Activated naive CD8-positive, alpha-beta T cell treated with anti-CD3 and anti-CD28 coated beads, Interleukin-2, amount 50 U/mL, for 24 hours (primary cell): Measurements from ENCODE around the gene CLTA.
A peak's percentile ranks its signal among the peaks of the same experiment; 100 is the strongest.
"Not testable (repeated sequence)": the region's sequence is repeated elsewhere in the genome, so short reads cannot be mapped to it uniquely, and the experiment has no call there.

Source experiments
- ATAC-seq: fragments of 150-1000 bp; cut with Tn5 transposase; one replicate; pipeline ENCODE4 v1.10.0; 2021
- DNase-seq: peaks from one replicate; pipeline ENCODE4 v3.0.0; 2021
- H3K27ac Mint-ChIP-seq: one replicate; pipeline ENCODE4 v1.8.0; 2021; ENCODE audit warnings: mild to moderate bottlenecking, mixed read lengths
- H3K27me3 Mint-ChIP-seq: one replicate; pipeline ENCODE4 v1.8.0; 2021; ENCODE audit warnings: mixed read lengths
- H3K36me3 Mint-ChIP-seq: one replicate; pipeline ENCODE4 v1.8.0; 2021; ENCODE audit warnings: low read depth, mixed read lengths
- H3K4me1 Mint-ChIP-seq: one replicate; pipeline ENCODE4 v1.8.0; 2021; ENCODE audit warnings: mixed read lengths
- H3K4me3 Mint-ChIP-seq: one replicate; pipeline ENCODE4 v1.8.0; 2021; ENCODE audit warnings: mild to moderate bottlenecking, moderate library complexity, mixed read lengths
- H3K9me3 Mint-ChIP-seq: one replicate; pipeline ENCODE4 v1.8.0; 2021; ENCODE audit warnings: mixed read lengths

CLTA gene

GRCh38 chr9:36217256-36217968 is 26.7 kb downstream of the CLTA start:
- H3K36me3 Mint-ChIP-seq, result peaks cover 45% of the 10 kb centered on the region
- no peak overlapping the region for H3K4me3 Mint-ChIP-seq
- ATAC-seq (no peak), DNase-seq (no peak)
- H3K27ac Mint-ChIP-seq, result peak overlapping the region; percentile 14
- no peaks in the 10 kb centered on the region for H3K9me3 Mint-ChIP-seq
- no peaks in the 10 kb centered on the region for H3K27me3 Mint-ChIP-seq
- H3K4me1 Mint-ChIP-seq, result peaks cover 37% of the 10 kb centered on the region

DNA sequence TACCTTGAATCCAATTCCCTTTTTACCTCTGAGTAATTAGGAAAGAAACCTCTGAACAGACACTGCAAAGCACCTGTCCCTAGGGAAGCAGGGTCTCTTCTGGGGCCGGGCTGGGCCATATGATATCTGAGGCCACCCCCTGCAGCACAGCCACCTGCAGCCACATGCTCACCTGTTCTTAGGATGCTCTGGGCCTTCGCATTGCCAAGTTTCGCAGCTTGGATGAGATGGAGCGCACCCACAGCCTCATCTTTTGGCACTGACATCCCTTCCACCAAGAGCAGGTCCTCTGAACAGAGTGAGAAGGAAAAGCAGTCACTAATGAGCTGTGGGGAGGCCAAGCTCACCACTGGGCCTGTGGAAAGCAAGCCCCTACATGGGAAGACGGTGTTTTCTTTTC is 27.3 kb downstream of the CLTA start:
- peak overlapping the region; percentile 79 for H3K27ac Mint-ChIP-seq
- no peaks in the 10 kb centered on the region for H3K27me3 Mint-ChIP-seq
- H3K4me1 Mint-ChIP-seq, result peaks cover 35% of the 10 kb centered on the region
- DNase-seq, result no peak
- no peak overlapping the region for H3K4me3 Mint-ChIP-seq
- H3K9me3 Mint-ChIP-seq, result no peaks in the 10 kb centered on the region
- peaks cover 49% of the 10 kb centered on the region for H3K36me3 Mint-ChIP-seq
- ATAC-seq, result no peak

DNA sequence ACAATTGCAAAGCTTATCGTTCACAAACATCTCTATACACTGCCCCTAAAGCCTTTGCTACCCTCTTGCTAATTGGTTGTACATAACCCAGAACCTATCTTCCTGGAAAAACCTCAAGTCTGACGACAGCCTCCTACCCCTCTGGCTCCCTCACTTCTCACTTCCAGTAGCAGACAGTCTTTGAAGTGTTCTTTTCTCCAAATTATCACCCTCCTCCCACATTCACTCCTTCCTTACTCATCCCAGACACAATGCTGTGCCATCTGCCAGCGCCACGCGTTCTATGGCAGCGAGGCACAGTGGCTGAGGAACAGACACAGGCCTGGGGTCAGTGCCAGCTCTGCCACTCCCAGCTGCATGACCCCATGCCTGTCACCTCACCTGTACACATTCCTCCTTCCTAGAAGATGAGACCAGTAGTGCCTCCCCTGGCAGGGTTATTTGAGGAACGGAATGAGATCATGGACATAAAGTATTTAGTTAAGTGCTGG is 27.7 kb downstream of the CLTA start:
- H3K4me1 Mint-ChIP-seq, result peaks cover 31% of the 10 kb centered on the region
- no peaks in the 10 kb centered on the region for H3K27me3 Mint-ChIP-seq
- DNase-seq, result peak; percentile 6
- H3K27ac Mint-ChIP-seq, result peak overlapping the region; percentile 79
- peaks cover 49% of the 10 kb centered on the region for H3K36me3 Mint-ChIP-seq
- no peak overlapping the region for H3K4me3 Mint-ChIP-seq
- ATAC-seq, result peak; percentile 84
- H3K9me3 Mint-ChIP-seq, result no peaks in the 10 kb centered on the region

DNA sequence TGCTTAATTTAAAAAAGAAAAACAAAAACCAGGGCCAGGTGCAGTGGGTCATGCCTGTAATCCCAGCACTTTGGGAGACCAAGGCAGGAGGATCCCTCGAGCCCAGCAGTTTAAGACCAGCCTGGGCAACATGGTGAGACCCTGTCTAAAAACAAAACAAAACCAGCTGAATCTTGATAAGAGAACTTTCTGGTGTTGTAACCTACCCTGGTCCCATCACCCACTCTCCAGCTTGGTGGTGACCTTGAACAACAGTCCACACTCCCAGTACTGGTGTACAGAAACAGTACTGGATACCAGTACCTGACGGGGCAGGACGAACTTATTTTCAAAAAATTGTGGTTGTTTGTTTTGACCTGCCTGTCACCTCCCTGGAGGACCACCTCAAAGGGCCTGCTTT is 30.9 kb downstream of the CLTA start:
- peaks cover 22% of the 10 kb centered on the region for H3K4me1 Mint-ChIP-seq
- DNase-seq (no peak), ATAC-seq (no peak)
- H3K4me3 Mint-ChIP-seq, result no peak overlapping the region
- no peaks in the 10 kb centered on the region for H3K9me3 Mint-ChIP-seq
- H3K27me3 Mint-ChIP-seq, result no peaks in the 10 kb centered on the region
- H3K27ac Mint-ChIP-seq, result no peak overlapping the region
- peaks cover 53% of the 10 kb centered on the region for H3K36me3 Mint-ChIP-seq

DNA sequence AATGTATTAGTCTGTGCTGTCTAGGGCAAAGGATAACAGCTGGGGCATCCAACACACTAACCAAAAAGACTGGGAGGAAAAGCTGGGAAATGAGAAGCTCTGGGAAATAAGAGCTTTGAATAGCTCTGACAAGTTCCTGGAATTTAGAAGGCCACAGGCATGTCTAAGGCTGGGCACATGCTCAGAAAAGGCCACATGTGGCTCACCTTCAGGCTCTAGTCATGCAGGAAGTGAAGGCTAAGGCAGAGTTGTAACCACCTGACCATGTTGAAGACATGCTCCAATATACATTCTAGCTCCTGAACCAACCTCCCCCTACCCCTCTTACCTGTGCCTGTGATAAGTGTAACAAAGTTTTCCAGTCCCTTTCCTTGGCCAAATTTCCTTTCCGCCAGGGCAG is 31.7 kb downstream of the CLTA start:
- Mint-ChIP-seq H3K4me1 (peaks cover 18% of the 10 kb centered on the region), H3K27ac (no peak overlapping the region), H3K27me3 (no peaks in the 10 kb centered on the region), H3K36me3 (peaks cover 58% of the 10 kb centered on the region), H3K9me3 (no peaks in the 10 kb centered on the region), H3K4me3 (no peak overlapping the region)
- DNase-seq, result no peak
- ATAC-seq, result no peak

DNA sequence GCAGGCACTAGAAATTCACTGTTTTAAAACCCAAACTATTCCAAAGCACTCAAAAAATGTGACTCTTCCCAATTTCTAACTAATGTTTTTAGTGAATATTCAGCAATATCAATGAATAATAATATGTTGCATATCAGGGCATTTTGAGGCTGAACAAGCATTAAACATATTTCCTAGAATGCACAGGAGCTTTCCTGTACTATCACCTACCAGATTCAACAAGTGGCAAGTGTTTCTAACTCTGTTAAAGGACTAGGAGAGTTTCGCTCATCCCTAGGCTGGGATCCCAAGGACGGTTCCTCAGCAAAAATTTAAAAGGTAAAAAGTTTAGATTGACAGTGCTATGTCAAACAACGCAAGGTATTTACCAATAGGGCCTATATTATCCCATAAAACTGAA is 46.5 kb downstream of the CLTA start:
- Mint-ChIP-seq H3K27me3 (no peaks in the 10 kb centered on the region), H3K27ac (no peak overlapping the region), H3K4me1 (no peaks in the 10 kb centered on the region), H3K9me3 (no peaks in the 10 kb centered on the region), H3K4me3 (no peak overlapping the region), H3K36me3 (peaks cover 25% of the 10 kb centered on the region)
- DNase-seq (no peak), ATAC-seq (no peak)

DNA sequence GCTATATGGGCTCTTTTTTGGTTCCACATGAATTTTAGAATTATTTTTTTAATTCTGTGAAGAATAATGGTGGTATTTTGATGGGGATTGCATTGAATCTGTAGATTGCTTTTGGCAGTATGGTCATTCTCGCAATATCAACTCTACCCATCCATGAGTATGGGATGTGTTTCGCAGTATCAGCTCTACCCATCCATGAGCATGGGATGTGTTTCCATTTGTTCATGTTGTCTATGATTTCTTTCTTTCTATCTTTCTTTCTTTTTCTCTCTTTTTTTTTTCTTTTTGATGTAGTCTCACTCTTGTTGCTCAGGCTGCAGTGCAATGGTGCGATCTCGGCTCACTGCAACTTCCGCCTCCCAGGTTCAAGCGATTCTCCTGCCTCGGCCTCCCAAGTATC is 48.5 kb downstream of the CLTA start:
- not testable (repeated sequence) for H3K4me1 Mint-ChIP-seq, H3K4me3 Mint-ChIP-seq, DNase-seq, H3K27ac Mint-ChIP-seq, H3K27me3 Mint-ChIP-seq, ATAC-seq, H3K9me3 Mint-ChIP-seq
- H3K36me3 Mint-ChIP-seq, result peaks cover 15% of the 10 kb centered on the region

GRCh38 chr9:36239675-36240074 is 49.0 kb downstream of the CLTA start:
- not testable (repeated sequence) for H3K4me3 Mint-ChIP-seq, H3K27me3 Mint-ChIP-seq, H3K27ac Mint-ChIP-seq, ATAC-seq, H3K4me1 Mint-ChIP-seq, DNase-seq, H3K9me3 Mint-ChIP-seq
- H3K36me3 Mint-ChIP-seq, result peaks cover 16% of the 10 kb centered on the region

- Mint-ChIP-seq H3K27me3 (no peaks in the 10 kb centered on the region), H3K9me3 (no peaks in the 10 kb centered on the region), H3K4me3 (no peak overlapping the region), H3K27ac (no peak overlapping the region), H3K36me3 (peaks cover 19% of the 10 kb centered on the region), H3K4me1 (peaks cover 17% of the 10 kb centered on the region)
- no peak for ATAC-seq
- DNase-seq, result no peak
Observed at GRCh38 chr9:36245906-36246305, 55.2 kb downstream of the CLTA start.

DNA sequence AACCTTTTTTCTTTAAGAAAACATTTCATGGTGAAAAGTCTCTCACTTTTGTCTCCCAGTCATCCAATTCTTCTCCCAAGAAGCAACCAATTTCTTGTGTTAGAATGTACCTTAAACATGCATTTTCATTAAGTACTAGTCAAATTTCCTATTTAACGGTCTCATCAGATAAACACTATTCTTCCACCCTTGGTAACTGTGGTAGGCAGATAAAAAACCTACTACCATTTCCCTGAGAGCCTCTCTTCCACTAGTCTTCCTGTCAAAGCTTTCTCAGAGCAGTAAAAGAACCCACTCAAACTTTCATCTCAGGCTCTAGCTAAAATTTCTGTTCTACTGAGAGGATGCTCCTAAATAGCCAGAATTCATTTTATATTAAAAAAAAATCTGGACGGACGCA is 56.6 kb downstream of the CLTA start:
- DNase-seq, result no peak
- no peak for ATAC-seq
- Mint-ChIP-seq H3K27ac (no peak overlapping the region), H3K4me3 (no peak overlapping the region), H3K9me3 (no peaks in the 10 kb centered on the region), H3K27me3 (no peaks in the 10 kb centered on the region), H3K36me3 (peaks cover 20% of the 10 kb centered on the region), H3K4me1 (peaks cover 19% of the 10 kb centered on the region)

GRCh38 chr9:36248061-36248460 is 57.3 kb downstream of the CLTA start:
- H3K9me3 Mint-ChIP-seq, H3K27me3 Mint-ChIP-seq, DNase-seq, H3K27ac Mint-ChIP-seq, H3K4me3 Mint-ChIP-seq: not testable (repeated sequence)
- H3K36me3 Mint-ChIP-seq, result peaks cover 19% of the 10 kb centered on the region
- ATAC-seq, result peak; percentile 59
- H3K4me1 Mint-ChIP-seq, result peaks cover 19% of the 10 kb centered on the region

DNA sequence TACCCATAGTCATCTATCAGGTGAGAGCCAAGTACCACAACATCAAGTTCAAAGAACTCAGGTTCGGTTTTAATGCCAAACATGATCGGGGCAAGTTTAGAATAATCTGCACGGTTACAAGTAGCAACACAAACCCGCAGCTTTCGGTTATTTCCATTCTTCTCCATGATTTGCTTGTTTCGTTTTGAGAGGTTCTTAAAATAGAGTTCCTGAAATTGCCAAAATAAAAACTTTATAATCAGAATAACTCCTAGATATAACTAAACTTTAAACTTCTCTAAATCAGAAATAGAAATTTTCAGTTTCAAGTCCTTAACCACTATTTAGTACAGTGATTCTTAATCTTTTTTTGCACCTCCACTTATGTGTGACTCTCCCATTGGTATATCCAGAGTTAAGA is 58.5 kb downstream of the CLTA start:
- DNase-seq (no peak), ATAC-seq (no peak)
- Mint-ChIP-seq H3K9me3 (no peaks in the 10 kb centered on the region), H3K27ac (no peak overlapping the region), H3K4me3 (no peak overlapping the region), H3K27me3 (no peaks in the 10 kb centered on the region), H3K36me3 (peaks cover 16% of the 10 kb centered on the region), H3K4me1 (peaks cover 19% of the 10 kb centered on the region)

GRCh38 chr9:36250079-36250478 is 59.4 kb downstream of the CLTA start:
- Mint-ChIP-seq H3K4me3 (no peak overlapping the region), H3K4me1 (peaks cover 19% of the 10 kb centered on the region), H3K9me3 (no peaks in the 10 kb centered on the region), H3K27ac (no peak overlapping the region), H3K27me3 (no peaks in the 10 kb centered on the region), H3K36me3 (peaks cover 13% of the 10 kb centered on the region)
- ATAC-seq (no peak), DNase-seq (no peak)

DNA sequence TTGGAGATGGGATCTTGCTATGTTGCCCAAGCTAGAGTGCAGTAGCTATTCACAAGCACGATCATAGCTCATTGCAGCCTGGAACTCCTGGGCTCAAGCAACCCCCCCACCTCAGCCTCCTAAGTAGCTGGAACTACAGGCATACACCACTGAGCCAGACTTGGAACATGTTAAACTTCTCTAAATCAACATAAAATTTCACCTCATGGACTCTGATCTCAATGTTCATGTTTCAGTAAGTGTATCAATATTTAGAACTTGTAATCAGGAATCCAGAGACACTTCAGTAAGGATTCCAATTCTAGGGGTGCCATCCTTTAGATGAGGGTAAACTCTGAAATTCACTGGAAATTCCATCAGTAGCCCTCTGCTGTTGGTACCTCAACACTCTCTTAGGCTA is 60.7 kb downstream of the CLTA start:
- Mint-ChIP-seq H3K27me3 (no peaks in the 10 kb centered on the region), H3K4me1 (peaks cover 19% of the 10 kb centered on the region), H3K36me3 (peaks cover 6% of the 10 kb centered on the region), H3K4me3 (no peak overlapping the region), H3K9me3 (no peaks in the 10 kb centered on the region), H3K27ac (no peak overlapping the region)
- DNase-seq (no peak), ATAC-seq (no peak)

DNA sequence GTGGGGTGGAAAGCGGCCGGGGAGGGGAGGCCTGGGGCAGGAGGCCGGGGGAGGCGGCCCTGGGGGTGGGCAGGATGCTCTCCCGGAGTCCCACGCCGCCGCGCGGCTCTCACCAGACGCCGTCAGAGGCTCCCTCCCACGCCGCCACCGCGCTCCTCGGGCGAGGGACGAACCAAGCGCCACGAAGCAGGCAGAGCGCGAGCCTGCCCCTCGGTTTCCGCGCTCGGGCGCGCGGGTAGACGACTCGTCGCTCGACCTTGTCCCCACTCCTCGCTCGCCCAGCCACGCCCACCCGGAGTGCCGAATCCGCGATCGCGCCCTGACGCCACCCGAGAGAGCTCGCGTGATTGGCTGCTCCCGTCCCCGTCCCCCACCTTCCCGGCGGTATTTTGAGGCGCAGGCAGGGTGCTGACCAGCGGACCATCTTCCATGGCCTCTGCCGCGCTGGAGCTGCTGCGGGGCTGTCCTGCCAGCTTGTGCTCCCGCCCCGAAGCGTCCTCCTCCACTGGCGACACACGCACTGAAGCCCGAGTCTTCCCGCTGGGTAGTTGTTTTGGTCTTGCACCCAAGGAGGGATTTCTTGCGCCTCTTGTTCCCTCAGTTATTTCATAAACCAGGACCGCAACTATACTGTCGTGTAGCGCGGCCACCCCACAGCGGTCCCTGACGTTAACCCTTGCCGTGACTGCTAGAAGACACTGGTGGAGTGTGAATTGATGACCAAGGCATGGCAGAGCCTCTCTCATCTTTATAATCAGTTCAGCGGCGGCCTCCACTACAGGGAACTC is 67.7 kb downstream of the CLTA start, which contains the start of gene GNE:
Gene GNE, minus strand, starts transcription at position 241 of the 788 bp plus-strand sequence. CDS start 9,093 bp downstream, outside the sequence.
- peak; percentile 98 for DNase-seq
- Mint-ChIP-seq H3K4me3 (peak within 1 kb of the TSS; percentile 90), H3K4me1 (peaks cover 11% of the 10 kb centered on the region), H3K9me3 (no peaks in the 10 kb centered on the region), H3K27me3 (no peaks in the 10 kb centered on the region), H3K27ac (peak within 1 kb of the TSS; percentile 85), H3K36me3 (peaks cover 3% of the 10 kb centered on the region)
- peak; percentile 91 for ATAC-seq
